Muscle of leg (tissue), 11 donors: ENCODE results near the gene TMEM229A. TPM values are rescaled to one million over a fixed set of nuclear protein-coding genes. Genes with fewer than 3 reads are reported as not detected.

Source experiments
- DNase-seq: peaks from one replicate; pipeline ENCODE4 v3.0.0; 2013
- H3K27ac ChIP-seq: one replicate; pipeline ENCODE4 v1.5.1; 2013; ENCODE audit warnings: mild to moderate bottlenecking, low read length, control low read depth
- H3K27me3 ChIP-seq: one replicate; pipeline ENCODE4 v1.6.1; 2013; ENCODE audit warnings: low read length; ENCODE audit not compliant: control insufficient read depth, insufficient read depth
- H3K36me3 ChIP-seq: one replicate; pipeline ENCODE4 v1.6.1; 2013; ENCODE audit warnings: low read length; ENCODE audit not compliant: control insufficient read depth, insufficient read depth
- H3K4me1 ChIP-seq: one replicate; pipeline ENCODE4 v1.6.1; 2013; ENCODE audit warnings: low read length; ENCODE audit not compliant: control insufficient read depth, insufficient read depth
- H3K4me3 ChIP-seq: one replicate; pipeline ENCODE4 v1.5.1; 2013; ENCODE audit warnings: low read length, control low read depth
- H3K9me3 ChIP-seq: replicated peaks from 2 replicates; pipeline ENCODE4 v1.6.1; 2013; ENCODE audit warnings: low read depth, low read length; ENCODE audit not compliant: control insufficient read depth
- WGBS: methylation state at CpG from one replicate; pipeline ENCODE4 v1.1.5; 2013; ENCODE audit warnings: missing lambda C conversion rate; ENCODE audit not compliant: insufficient coverage; 5-methylcytosine and 5-hydroxymethylcytosine counted together
- polyA plus RNA-seq, 8 donors: library from polyadenylated mRNA; unstranded; fragments of 120-200 nt; gene quantifications; one replicate each; pipeline versions ENCODE4 v1.2.1 to v1.2.3, GENCODE V29; 2013; ENCODE audit warnings: inconsistent platforms in 1 of 8, low replicate concordance in 1 of 8; ENCODE audit not compliant: insufficient read length in 8 of 8, insufficient read depth in 1 of 8
- total RNA-seq: library from RNA; stranded (reverse); fragments of 120-200 nt; gene quantifications from one replicate; pipeline ENCODE4 v1.2.4, GENCODE V29; 2013

Gene TMEM229A
- total and polyA plus RNA-seq, 9 donors = 0.08 TPM; not detected in 8

DNA sequence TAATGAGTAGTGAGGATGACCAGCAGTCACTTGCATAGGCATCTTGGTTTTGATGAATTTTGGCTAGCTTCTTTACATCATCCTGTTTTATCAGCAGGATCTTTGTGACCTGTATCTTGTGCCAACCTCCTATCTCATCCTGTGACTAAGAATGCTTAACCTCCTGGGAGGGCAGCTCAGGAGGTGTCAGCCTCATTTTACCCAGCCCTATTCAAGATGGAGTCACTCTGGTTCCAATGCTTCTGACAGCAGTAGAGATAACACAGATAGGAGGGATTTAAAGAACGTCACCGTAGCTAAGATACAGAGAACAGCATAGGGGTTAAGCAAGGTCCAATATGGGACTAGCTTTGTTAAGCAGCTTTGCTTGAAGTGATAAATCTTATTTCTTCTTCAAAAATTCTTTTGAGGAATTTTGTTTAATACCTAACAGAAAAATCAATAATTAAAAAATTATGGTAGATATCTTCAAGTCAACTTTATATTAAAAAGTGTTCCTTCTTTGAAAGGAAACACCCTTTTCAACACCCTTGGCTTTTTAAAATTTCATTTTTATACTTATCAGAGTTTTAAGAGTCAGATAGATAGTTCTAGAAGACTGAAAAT, 39.9 kb downstream of the TMEM229A start:
- Histone ChIP-seq H3K9me3 (no peaks in the 10 kb centered on the region), H3K4me1 (no peaks in the 10 kb centered on the region), H3K27me3 (no peaks in the 10 kb centered on the region), H3K4me3 (no peak overlapping the region), H3K27ac (no peak overlapping the region), H3K36me3 (no peaks in the 10 kb centered on the region)
- 71% methylated on average over 2 of the region's 2 CpGs for WGBS
- no peak for DNase-seq

DNA sequence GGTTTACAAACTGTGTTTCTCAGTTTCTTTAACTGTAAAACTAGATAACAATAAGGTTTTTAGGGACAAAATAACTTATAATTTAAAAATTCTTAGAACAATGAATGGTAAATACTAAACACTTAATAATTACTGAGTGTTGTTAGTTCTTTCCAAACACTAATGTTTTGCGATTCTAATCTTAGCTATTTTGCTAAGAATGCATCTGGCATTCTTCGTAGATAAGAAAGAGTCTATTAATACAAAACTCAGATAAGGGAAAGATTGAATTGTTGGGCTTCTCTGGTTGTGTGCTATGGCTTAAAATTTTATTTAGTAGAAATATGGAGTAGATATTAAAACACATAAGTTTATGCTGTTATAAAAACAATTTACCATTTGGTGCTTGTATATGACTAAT, 45.4 kb downstream of the TMEM229A start:
- no peak overlapping the region for H3K27ac ChIP-seq

More for the DNA sequence above, 45.4 kb downstream of the TMEM229A start:
- H3K4me1 ChIP-seq = no peaks in the 10 kb centered on the region
- no peaks in the 10 kb centered on the region for H3K27me3 ChIP-seq
- H3K36me3 ChIP-seq = no peaks in the 10 kb centered on the region
- no peaks in the 10 kb centered on the region for H3K9me3 ChIP-seq
- H3K4me3 ChIP-seq = no peak overlapping the region
- DNase-seq = no peak
- WGBS = no CpG with 5 or more reads among the region's 2 CpGs

Other genes with a start within 250 kb of the TMEM229A start
- gene HYAL4, start 187.9 kb downstream of the TMEM229A start, total RNA-seq = 0.09 TPM
- gene HYAL4, start 187.9 kb downstream of the TMEM229A start, polyA plus RNA-seq = under 1 TPM in 2 of 8 donors, not detected in 6; 0.05 to 0.08 TPM
- not detected for gene SPAM1, start 107.8 kb downstream of the TMEM229A start, total RNA-seq
- gene SPAM1, start 107.8 kb downstream of the TMEM229A start, polyA plus RNA-seq = not detected